SH-SY5Y (cell line): ENCODE results near the gene TASP1.

Experiments
- GATA2 ChIP-seq: IDR thresholded peaks from 2 replicates; pipeline ENCODE4 v1.6.1; 2011; ENCODE audit warnings: mild to moderate bottlenecking, low read depth, low read length
- GATA3 ChIP-seq: IDR thresholded peaks from 2 replicates; pipeline ENCODE4 v1.6.1; 2011; ENCODE audit warnings: low read depth, mild to moderate bottlenecking, low read length, moderate library complexity

DNA sequence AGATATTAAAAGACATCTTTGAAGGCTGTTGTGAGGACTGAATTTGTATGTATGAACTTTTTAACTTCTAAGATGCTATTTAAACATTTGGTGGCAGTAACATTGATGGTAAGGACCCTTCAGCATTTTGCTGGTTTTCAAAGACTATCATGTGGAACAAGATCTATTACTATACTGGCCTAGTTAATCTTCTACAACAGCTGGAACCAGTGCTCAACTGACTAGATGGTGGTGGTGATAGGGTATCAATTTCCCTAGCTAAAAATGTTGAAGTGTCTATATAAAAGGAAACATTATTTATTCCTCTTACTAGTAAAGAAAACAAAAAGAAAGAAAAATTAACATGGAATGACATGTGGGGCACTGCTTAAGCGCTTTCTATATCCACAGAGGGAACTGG is 195.7 kb downstream of the TASP1 start:
- no peak for TF ChIP-seq GATA3
- TF ChIP-seq GATA2: no peak
